Panc1 (cell line): Measurements from ENCODE around the gene SYNM. TPM values are rescaled to one million over a fixed set of nuclear protein-coding genes. Genes with fewer than 3 reads are reported as not detected.
A peak's percentile ranks its signal among the peaks of the same experiment; 100 is the strongest.
"Not testable (repeated sequence)": the region's sequence is repeated elsewhere in the genome, so short reads cannot be mapped to it uniquely, and the experiment has no call there.

Experiments used
- ATAC-seq: fragments of 200-7000 bp; cut with Tn5 transposase; 2 replicates; pipeline ENCODE4 v1.9.1; 2020; ENCODE audit warnings: mild to moderate bottlenecking, moderate library complexity
- BruUV-seq: library from RNA; stranded (reverse); fragments of 400-500 nt; replicated peaks from 2 replicates; lab custom pipeline; 2021; lab: Mats Ljungman, UMichigan
- CTCF ChIA-PET: fragments of 300-600 bp; sonication (Branson Sonifier 250); formaldehyde crosslinking; loops from one replicate; lab custom pipeline; 2022; ENCODE audit warnings: antibody characterized with exemption; lab: Charles Lee
- POLR2A ChIA-PET: fragments of 300-600 bp; sonication (Branson Sonifier 250); formaldehyde crosslinking; loops from one replicate; lab custom pipeline; 2022; ENCODE audit warnings: antibody characterized with exemption; lab: Charles Lee
- DNase-seq: peaks from one replicate; pipeline ENCODE4 v3.0.0-alpha.2; 2010; ENCODE audit warnings: low read depth, low spot score
- H3K27ac ChIP-seq: 2 replicates; pipeline ENCODE4 v1.5.1; 2011; ENCODE audit warnings: mild to moderate bottlenecking, low read length, inconsistent platforms
- H3K27me3 ChIP-seq: fragments of 200-500 bp; sonication (Bioruptor generic); 2 replicates; pipeline ENCODE4 v1.6.0; 2014; ENCODE audit warnings: low read length, inconsistent platforms; ENCODE audit not compliant: control insufficient read depth, insufficient read depth
- H3K36me3 ChIP-seq: fragments of 200-500 bp; sonication (Bioruptor generic); 2 replicates; pipeline ENCODE4 v1.5.1; 2014; ENCODE audit warnings: inconsistent platforms, mild to moderate bottlenecking, low read length, moderate library complexity; ENCODE audit not compliant: control insufficient read depth, insufficient read depth
- H3K4me1 ChIP-seq: 2 replicates; pipeline ENCODE4 v1.5.1; 2011; ENCODE audit warnings: inconsistent platforms, mild to moderate bottlenecking, low read length, moderate library complexity; ENCODE audit not compliant: control insufficient read depth, insufficient read depth
- H3K4me3 ChIP-seq, 2 experiments: 2 replicates each; pipeline ENCODE4 v1.5.1; 2011 to 2012; ENCODE audit warnings: low read depth in 2 of 2, low read length in 2 of 2, mild to moderate bottlenecking in 2 of 2, inconsistent platforms in 1 of 2, moderate library complexity in 1 of 2
- H3K9me3 ChIP-seq: fragments of 200-500 bp; sonication (Bioruptor generic); 2 replicates; pipeline ENCODE4 v1.5.1; 2014; ENCODE audit warnings: low read depth, mild to moderate bottlenecking, inconsistent platforms, low read length, moderate library complexity; ENCODE audit not compliant: control insufficient read depth, insufficient read depth
- POLR2AphosphoS5 ChIP-seq: IDR thresholded peaks from 2 replicates; pipeline ENCODE4 v1.6.1; 2012; ENCODE audit warnings: mild to moderate bottlenecking, low read depth, low read length, moderate library complexity
- SIN3A ChIP-seq: IDR thresholded peaks from 2 replicates; pipeline ENCODE4 v1.6.1; 2012; ENCODE audit warnings: low read depth, mild to moderate bottlenecking, low read length, moderate library complexity, borderline replicate concordance; ENCODE audit not compliant: insufficient read depth
- TCF7L2 ChIP-seq: IDR thresholded peaks from 2 replicates; pipeline ENCODE4 v1.6.1; 2011; ENCODE audit warnings: mild to moderate bottlenecking, low read depth, low read length, inconsistent platforms
- in situ Hi-C: cut with HindIII; loops from 2 replicates; pipeline ENCODE4 v1.10.0; 2016; ENCODE audit warnings: low sequenced_read_pairs, low pct_unique_long_range_greater_than_20kb
- intact Hi-C: fragments of 100-400 bp; cut with micrococcal nuclease; formaldehyde crosslinking; loops from one replicate; pipeline ENCODE4 v1.10.0; 2022; ENCODE audit not compliant: unreplicated experiment
- total RNA-seq: library from RNA; stranded (reverse); gene quantifications from one replicate; pipeline ENCODE4 v1.2.1, GENCODE V29; 2021; ENCODE audit not compliant: unreplicated experiment
- TF ChIP-seq, protein P1 (sequence below), 2 experiments: IDR thresholded peaks; 2 replicates each; pipeline ENCODE4 v1.6.1; 2011 to 2012; ENCODE audit warnings: low read depth in 2 of 2, control low read depth in 1 of 2, low read length in 1 of 2, mild to moderate bottlenecking in 1 of 2, moderate library complexity in 1 of 2; ENCODE audit not compliant: insufficient read depth in 1 of 2
- TF ChIP-seq, protein P2 (sequence below): fragments of 450-650 bp; IDR thresholded peaks from 2 replicates; pipeline ENCODE4 v1.5.1; 2017; ENCODE audit warnings: mild to moderate bottlenecking

SYNM gene
- total RNA-seq, 1 experiment from 2014 or later = 38.9 TPM

DNA sequence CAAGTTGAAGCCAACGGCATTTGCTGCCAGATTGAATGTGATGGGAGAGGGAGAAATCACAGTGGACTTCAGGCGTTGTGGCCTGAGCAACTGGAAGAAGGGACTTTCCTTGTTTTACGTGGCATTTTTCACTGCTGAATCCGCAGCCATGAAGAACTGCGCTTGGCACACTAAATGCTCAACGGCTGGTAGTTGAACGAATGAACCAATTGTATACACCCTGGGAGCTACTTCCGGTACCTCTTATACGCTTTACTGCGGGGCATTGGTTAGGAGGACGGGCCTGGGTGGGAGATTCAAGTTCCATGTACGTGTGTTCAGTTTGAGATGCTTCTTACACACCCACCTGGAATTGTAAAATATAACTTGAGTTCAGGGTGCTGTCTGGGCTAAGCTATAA, 5.2 kb downstream of the SYNM start:
- Histone ChIP-seq H3K4me1 (peaks cover 34% of the 10 kb centered on the region), H3K36me3 (0 out of 2 replicates have a peak, but pooled peaks cover 2% of the 10 kb centered on the region), H3K9me3 (no peaks in the 10 kb centered on the region), H3K4me3 (no peak overlapping the region), H3K27me3 (no peaks in the 10 kb centered on the region), H3K27ac (0 out of 2 replicates have a peak overlapping the region, but pooled peaks have one; percentile 3)
- ATAC-seq (no peak), DNase-seq (no peak)
- in situ Hi-C loops (no loop called here), intact Hi-C loops (no loop called here)
- BruUV-seq = no TSS peak
- no peak for TF ChIP-seq POLR2AphosphoS5
- TF ChIP-seq, protein P1, sequence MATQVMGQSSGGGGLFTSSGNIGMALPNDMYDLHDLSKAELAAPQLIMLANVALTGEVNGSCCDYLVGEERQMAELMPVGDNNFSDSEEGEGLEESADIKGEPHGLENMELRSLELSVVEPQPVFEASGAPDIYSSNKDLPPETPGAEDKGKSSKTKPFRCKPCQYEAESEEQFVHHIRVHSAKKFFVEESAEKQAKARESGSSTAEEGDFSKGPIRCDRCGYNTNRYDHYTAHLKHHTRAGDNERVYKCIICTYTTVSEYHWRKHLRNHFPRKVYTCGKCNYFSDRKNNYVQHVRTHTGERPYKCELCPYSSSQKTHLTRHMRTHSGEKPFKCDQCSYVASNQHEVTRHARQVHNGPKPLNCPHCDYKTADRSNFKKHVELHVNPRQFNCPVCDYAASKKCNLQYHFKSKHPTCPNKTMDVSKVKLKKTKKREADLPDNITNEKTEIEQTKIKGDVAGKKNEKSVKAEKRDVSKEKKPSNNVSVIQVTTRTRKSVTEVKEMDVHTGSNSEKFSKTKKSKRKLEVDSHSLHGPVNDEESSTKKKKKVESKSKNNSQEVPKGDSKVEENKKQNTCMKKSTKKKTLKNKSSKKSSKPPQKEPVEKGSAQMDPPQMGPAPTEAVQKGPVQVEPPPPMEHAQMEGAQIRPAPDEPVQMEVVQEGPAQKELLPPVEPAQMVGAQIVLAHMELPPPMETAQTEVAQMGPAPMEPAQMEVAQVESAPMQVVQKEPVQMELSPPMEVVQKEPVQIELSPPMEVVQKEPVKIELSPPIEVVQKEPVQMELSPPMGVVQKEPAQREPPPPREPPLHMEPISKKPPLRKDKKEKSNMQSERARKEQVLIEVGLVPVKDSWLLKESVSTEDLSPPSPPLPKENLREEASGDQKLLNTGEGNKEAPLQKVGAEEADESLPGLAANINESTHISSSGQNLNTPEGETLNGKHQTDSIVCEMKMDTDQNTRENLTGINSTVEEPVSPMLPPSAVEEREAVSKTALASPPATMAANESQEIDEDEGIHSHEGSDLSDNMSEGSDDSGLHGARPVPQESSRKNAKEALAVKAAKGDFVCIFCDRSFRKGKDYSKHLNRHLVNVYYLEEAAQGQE (IDR thresholded peaks at IDR 0.05; ENCODE audit: insufficient read depth in 1 of 2, low read depth in 2 of 2, low read length in 1 of 2) = no peak
- no peak for TF ChIP-seq SIN3A
- TF ChIP-seq, protein P2, sequence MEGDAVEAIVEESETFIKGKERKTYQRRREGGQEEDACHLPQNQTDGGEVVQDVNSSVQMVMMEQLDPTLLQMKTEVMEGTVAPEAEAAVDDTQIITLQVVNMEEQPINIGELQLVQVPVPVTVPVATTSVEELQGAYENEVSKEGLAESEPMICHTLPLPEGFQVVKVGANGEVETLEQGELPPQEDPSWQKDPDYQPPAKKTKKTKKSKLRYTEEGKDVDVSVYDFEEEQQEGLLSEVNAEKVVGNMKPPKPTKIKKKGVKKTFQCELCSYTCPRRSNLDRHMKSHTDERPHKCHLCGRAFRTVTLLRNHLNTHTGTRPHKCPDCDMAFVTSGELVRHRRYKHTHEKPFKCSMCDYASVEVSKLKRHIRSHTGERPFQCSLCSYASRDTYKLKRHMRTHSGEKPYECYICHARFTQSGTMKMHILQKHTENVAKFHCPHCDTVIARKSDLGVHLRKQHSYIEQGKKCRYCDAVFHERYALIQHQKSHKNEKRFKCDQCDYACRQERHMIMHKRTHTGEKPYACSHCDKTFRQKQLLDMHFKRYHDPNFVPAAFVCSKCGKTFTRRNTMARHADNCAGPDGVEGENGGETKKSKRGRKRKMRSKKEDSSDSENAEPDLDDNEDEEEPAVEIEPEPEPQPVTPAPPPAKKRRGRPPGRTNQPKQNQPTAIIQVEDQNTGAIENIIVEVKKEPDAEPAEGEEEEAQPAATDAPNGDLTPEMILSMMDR = no peak
- TF ChIP-seq TCF7L2 = no peak
- ChIA-PET CTCF (interaction anchor here (1.9 kb wide), 1 partner anchor 10 kb away, joined by 8 read pairs; no protein-coding TSS in a partner anchor), POLR2A (interaction anchor here (0.7 kb wide), 1 partner anchor 461 kb away, joined by 4 read pairs; no protein-coding TSS in a partner anchor)

DNA sequence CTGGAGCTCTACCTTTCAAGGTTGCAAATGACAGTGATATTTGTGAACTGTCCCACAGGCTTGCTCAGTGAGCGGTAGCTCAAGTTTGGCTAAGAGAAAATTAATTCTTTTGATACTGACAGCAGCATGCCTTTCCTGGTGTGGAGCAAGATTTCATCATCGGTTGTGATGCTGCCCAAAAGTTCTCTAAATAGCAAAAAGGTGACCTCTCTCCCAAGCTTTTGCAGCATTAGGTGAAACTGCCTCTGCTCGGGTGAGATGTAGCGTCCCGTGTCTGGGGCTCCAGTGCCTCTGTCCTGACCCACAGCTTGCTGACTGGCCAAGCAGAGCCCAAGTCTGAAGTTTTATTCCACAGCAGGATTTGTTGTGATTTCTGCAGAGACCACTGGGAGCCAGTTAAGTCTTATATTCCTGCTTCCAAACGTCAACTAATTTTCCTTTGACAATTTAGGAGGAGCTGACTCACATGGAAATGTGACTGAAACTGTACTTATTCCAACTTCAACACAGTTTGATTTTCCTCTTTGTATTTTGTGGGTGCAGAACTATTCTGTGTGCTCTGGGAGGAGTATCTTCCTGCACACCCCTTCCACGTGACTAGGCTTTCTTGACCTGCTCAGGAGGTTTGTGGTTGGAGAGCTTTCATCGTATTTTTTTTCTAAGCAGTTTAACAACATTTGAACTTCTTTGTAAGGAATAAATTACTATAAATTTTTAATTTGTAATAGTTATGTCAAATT, 5.9 kb downstream of the SYNM start:
- DNase-seq (no peak), ATAC-seq (no peak)
- no peaks in the 10 kb centered on the region for H3K27me3 ChIP-seq
- TF ChIP-seq, protein P1 (IDR thresholded peaks at IDR 0.05; ENCODE audit: insufficient read depth in 1 of 2, low read depth in 2 of 2, low read length in 1 of 2) = no peak
- TF ChIP-seq POLR2AphosphoS5 = no peak
- TF ChIP-seq, protein P2 = no peak
- no peak for TF ChIP-seq SIN3A
- TF ChIP-seq TCF7L2 = no peak
- H3K4me3 ChIP-seq = no peak overlapping the region
- H3K4me1 ChIP-seq = peaks cover 34% of the 10 kb centered on the region
- intact Hi-C loops = no loop called here
- in situ Hi-C loops = no loop called here
- BruUV-seq = TSS peak; percentile 32
- no peak overlapping the region; the same call in 1 of the 2 replicates for H3K27ac ChIP-seq
- CTCF ChIA-PET = no interaction called here
- 0 out of 2 replicates have a peak, but pooled peaks cover 2% of the 10 kb centered on the region for H3K36me3 ChIP-seq
- POLR2A ChIA-PET = interaction anchor here (0.6 to 0.7 kb wide), 2 partner anchors 462 to 1399 kb away, joined by 4 read pairs; no protein-coding TSS in a partner anchor
- H3K9me3 ChIP-seq = no peaks in the 10 kb centered on the region

DNA sequence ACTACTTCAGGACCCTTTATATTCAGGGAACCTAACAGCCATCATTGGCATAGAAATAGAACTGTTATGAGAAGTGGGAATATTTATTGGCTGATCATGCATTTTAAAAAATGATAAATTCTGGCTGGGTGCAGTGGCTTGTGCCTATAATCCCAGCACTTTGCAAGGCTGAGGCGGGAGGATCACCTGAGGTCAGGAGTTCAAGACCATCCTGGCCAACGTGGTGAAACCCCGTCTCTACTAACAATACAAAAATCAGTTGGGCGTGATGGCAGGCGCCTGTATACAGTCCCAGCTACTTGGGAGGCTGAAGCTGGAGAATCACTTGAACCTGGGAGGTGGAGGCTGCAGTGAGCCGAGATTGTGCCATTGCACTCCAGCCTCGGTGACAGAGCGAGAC, 6.8 kb downstream of the SYNM start:
- H3K4me1 ChIP-seq = peaks cover 29% of the 10 kb centered on the region
- DNase-seq, H3K27me3 ChIP-seq, in situ Hi-C loops, BruUV-seq, H3K36me3 ChIP-seq, H3K27ac ChIP-seq, intact Hi-C loops, H3K9me3 ChIP-seq, H3K4me3 ChIP-seq, ATAC-seq, CTCF ChIA-PET: not testable (repeated sequence)
- POLR2A ChIA-PET = interaction anchor here (0.6 kb wide), 1 partner anchor 1398 kb away, joined by 4 read pairs; no protein-coding TSS in a partner anchor
